Cardiac fibroblast (primary cell): ENCODE results near the gene PSMD1.

Experiments
- DNase-seq, 2 donors: peaks; one replicate each; pipeline versions ENCODE4 v3.0.0 to v3.0.0-alpha.2; 2010; ENCODE audit warnings: low read depth in 2 of 2
- H3K4me3 ChIP-seq, 2 donors: replicated peaks in 1 of 2; 1 replicate in 1 of 2; 2 replicates in 1 of 2; pipeline ENCODE4 v1.5.1; 2011; ENCODE audit warnings: low read depth in 2 of 2, low read length in 2 of 2, mild to moderate bottlenecking in 2 of 2, moderate library complexity in 1 of 2
- CTCF ChIP-seq: IDR thresholded peaks from one replicate; pipeline ENCODE4 v1.5.1; 2011; ENCODE audit warnings: low read depth, mild to moderate bottlenecking, low read length, inconsistent platforms

PSMD1 gene

GRCh38 chr2:231213931-231214642, 157.4 kb downstream of the PSMD1 start:
- no peak for DNase-seq
- no peak for TF ChIP-seq CTCF
- H3K4me3 ChIP-seq = no peak overlapping the region

GRCh38 chr2:231218366-231218765, 161.7 kb downstream of the PSMD1 start:
- DNase-seq = no peak
- no peak overlapping the region for H3K4me3 ChIP-seq
- TF ChIP-seq CTCF = no peak

- no peak overlapping the region for H3K4me3 ChIP-seq
- DNase-seq = no peak
- TF ChIP-seq CTCF = no peak
Measured at GRCh38 chr2:231219289-231219688, 162.6 kb downstream of the PSMD1 start.

GRCh38 chr2:231221761-231222160, 165.1 kb downstream of the PSMD1 start:
- no peak overlapping the region for H3K4me3 ChIP-seq
- DNase-seq = no peak
- no peak for TF ChIP-seq CTCF
